Fibroblast of lung (primary cell): ENCODE results near the gene BMP8A. TPM values are rescaled to one million over a fixed set of nuclear protein-coding genes. Genes with fewer than 3 reads are reported as not detected.
A peak's percentile ranks its signal among the peaks of the same experiment; 100 is the strongest.
"Not testable (repeated sequence)": the region's sequence is repeated elsewhere in the genome, so short reads cannot be mapped to it uniquely, and the experiment has no call there.

ENCODE experiments used
- DNase-seq, 2 donors: peaks; one replicate each; pipeline versions ENCODE4 v3.0.0 to v3.0.0-alpha.2; 2010; ENCODE audit warnings: low read depth in 2 of 2
- H2AFZ ChIP-seq: 2 replicates; pipeline ENCODE4 v1.5.1; 2012; ENCODE audit warnings: low read length, control low read depth, inconsistent platforms
- H3K27ac ChIP-seq: 2 replicates; pipeline ENCODE4 v1.5.1; 2011; ENCODE audit warnings: low read length, control low read depth; ENCODE audit not compliant: insufficient read depth
- H3K27me3 ChIP-seq: 2 replicates; pipeline ENCODE4 v1.5.1; 2011; ENCODE audit warnings: mild to moderate bottlenecking, low read length; ENCODE audit not compliant: control insufficient read depth, insufficient read depth
- H3K36me3 ChIP-seq: 2 replicates; pipeline ENCODE4 v1.5.1; 2011; ENCODE audit warnings: low read length; ENCODE audit not compliant: control insufficient read depth, insufficient read depth
- H3K4me1 ChIP-seq: 2 replicates; pipeline ENCODE4 v1.5.1; 2011; ENCODE audit warnings: low read length; ENCODE audit not compliant: control insufficient read depth, insufficient read depth; ENCODE audit errors: extremely low read depth
- H3K4me2 ChIP-seq: 2 replicates; pipeline ENCODE4 v1.5.1; 2011; ENCODE audit warnings: low read length, control low read depth; ENCODE audit not compliant: insufficient read depth; ENCODE audit errors: extremely low read depth
- H3K4me3 ChIP-seq, 4 experiments: fragments of 200-600 bp in 1 of 4; sonication (generic) in 1 of 4; replicated peaks in 1 of 4; 2 replicates each; pipeline ENCODE4 v1.5.1; 2011 to 2016; ENCODE audit warnings: low read length in 4 of 4, low read depth in 3 of 4, mild to moderate bottlenecking in 3 of 4, control low read depth in 2 of 4, inconsistent platforms in 1 of 4, mixed read lengths in 1 of 4; ENCODE audit not compliant: insufficient read depth in 1 of 4; ENCODE audit errors: control extremely low read depth in 1 of 4
- H3K79me2 ChIP-seq: 2 replicates; pipeline ENCODE4 v1.5.1; 2012; ENCODE audit warnings: mild to moderate bottlenecking, low read length, inconsistent platforms; ENCODE audit not compliant: control insufficient read depth, insufficient read depth
- H3K9ac ChIP-seq: 2 replicates; pipeline ENCODE4 v1.5.1; 2011; ENCODE audit warnings: mild to moderate bottlenecking, low read length, control low read depth; ENCODE audit not compliant: insufficient read depth
- H3K9me3 ChIP-seq: 2 replicates; pipeline ENCODE4 v1.5.1; 2012; ENCODE audit warnings: low read depth, low read length; ENCODE audit not compliant: control insufficient read depth, insufficient read depth
- H4K20me1 ChIP-seq: 2 replicates; pipeline ENCODE4 v1.5.1; 2011; ENCODE audit warnings: low read length; ENCODE audit not compliant: control insufficient read depth, insufficient read depth; ENCODE audit errors: extremely low read depth
- CTCF ChIP-seq, 2 donors: IDR thresholded peaks in 1 of 2; conservative IDR thresholded peaks in 1 of 2; 1 replicate in 1 of 2; 2 replicates in 1 of 2; pipeline ENCODE4 v1.5.1; 2011 to 2012; ENCODE audit warnings: low read length in 2 of 2, control low read depth in 1 of 2, inconsistent platforms in 1 of 2, low read depth in 1 of 2, mild to moderate bottlenecking in 1 of 2
- EZH2 ChIP-seq: IDR thresholded peaks from 2 replicates; pipeline ENCODE4 v1.5.1; 2012; ENCODE audit warnings: low read length, control low read depth, mild to moderate bottlenecking; ENCODE audit errors: missing control alignments
- polyA plus RNA-seq, 2 donors: library from polyadenylated mRNA; depleted of rRNA in 1 of 2; stranded (reverse) in 1 of 2; unstranded in 1 of 2; fragments of >200 nt; gene quantifications; 2 replicates each; pipeline ENCODE4 v1.2.1, GENCODE V29; 2011 to 2012; ENCODE audit warnings: missing spikeins in 1 of 2
- total RNA-seq: library from RNA; depleted of rRNA; stranded (reverse); fragments of >200 nt; gene quantifications from 2 replicates; pipeline ENCODE4 v1.2.1, GENCODE V29; 2014

Gene BMP8A
- total and polyA plus RNA-seq, 2 donors (not counting 1 experiment from before 2014, with no cell fraction given) = 0.33 to 0.41 TPM

DNA sequence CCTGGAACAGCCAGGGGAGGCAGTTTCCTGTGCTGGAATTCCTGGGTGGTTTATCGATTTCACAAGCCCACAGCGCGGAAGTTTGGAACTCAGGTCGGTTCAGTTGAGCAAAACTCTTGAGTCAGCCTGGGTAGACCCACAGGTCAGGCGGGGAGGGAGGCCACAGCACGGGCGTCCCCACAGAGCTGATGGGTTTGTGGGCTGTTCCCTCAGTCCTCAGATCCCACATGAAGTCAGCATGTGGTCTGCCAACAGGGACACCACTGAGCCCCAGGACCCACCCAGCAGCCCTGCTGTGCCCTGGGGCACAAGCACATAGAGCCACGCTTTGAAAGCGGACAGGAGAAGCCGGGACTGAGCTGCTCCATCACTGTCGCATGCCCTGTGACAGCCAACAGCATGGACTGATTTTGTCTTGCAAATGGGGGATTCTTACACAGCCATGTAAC lies 17.4 kb downstream of the BMP8A start:
- DNase-seq = peak; percentile 47 to 56
- no peaks in the 10 kb centered on the region for H3K36me3 ChIP-seq
- peak overlapping the region; percentile 16 for H3K27ac ChIP-seq
- H3K4me3 ChIP-seq = no peak overlapping the region
- no peaks in the 10 kb centered on the region for H4K20me1 ChIP-seq
- H3K9ac ChIP-seq = no peak overlapping the region
- no peaks in the 10 kb centered on the region for H3K79me2 ChIP-seq
- no peaks in the 10 kb centered on the region for H3K9me3 ChIP-seq
- H3K4me2 ChIP-seq = no peak overlapping the region
- H3K4me1 ChIP-seq = peaks cover 3% of the 10 kb centered on the region
- TF ChIP-seq CTCF (conservative IDR thresholded peaks at IDR 0.05 in 1 of 2, IDR thresholded peaks at IDR 0.05 in 1 of 2; ENCODE audit: low read depth in 1 of 2, low read length in 2 of 2) (no peak), EZH2 (no peak)
- H2AFZ ChIP-seq = peak overlapping the region; percentile 46
- H3K27me3 ChIP-seq = no peaks in the 10 kb centered on the region

DNA sequence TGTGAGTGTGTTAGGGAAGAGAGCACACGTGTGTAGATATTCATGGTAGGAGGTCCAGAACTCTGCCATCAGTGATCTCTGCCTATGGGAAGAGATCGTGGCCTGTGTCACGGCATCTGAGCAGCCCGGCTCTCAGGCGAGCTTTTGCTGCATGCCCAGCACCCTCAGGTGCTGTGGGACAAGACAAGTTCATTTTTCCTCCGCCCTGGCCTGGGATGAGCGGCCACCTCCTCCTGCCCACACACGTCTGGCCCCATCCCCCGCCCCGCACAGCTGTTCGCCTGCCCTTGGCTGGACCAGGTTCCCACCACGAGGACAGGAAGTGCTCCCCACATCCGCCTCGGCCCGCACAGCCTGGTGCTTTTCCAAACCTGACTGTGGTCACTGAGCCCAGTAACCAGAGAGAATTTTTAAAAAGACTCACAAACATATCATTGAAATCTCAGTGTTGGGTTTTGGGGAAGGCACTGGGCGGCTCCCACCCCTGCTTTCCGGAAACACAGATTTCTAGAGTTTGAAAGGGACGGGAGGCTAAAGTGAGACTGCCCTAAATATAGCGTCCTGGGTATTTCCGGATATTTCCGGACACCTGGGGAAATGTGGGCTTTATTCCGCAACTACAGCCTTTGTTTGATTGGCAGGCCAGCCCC lies 18.0 kb downstream of the BMP8A start:
- Histone ChIP-seq H3K4me1 (peaks cover 3% of the 10 kb centered on the region), H4K20me1 (no peaks in the 10 kb centered on the region), H2AFZ (peak overlapping the region; percentile 46), H3K79me2 (no peaks in the 10 kb centered on the region), H3K4me2 (no peak overlapping the region), H3K36me3 (no peaks in the 10 kb centered on the region), H3K9me3 (no peaks in the 10 kb centered on the region), H3K4me3 (no peak overlapping the region), H3K9ac (no peak overlapping the region), H3K27me3 (no peaks in the 10 kb centered on the region), H3K27ac (peak overlapping the region; percentile 16)
- peak; percentile 31 to 62 for DNase-seq
- TF ChIP-seq EZH2 (no peak), CTCF (conservative IDR thresholded peaks at IDR 0.05 in 1 of 2, IDR thresholded peaks at IDR 0.05 in 1 of 2; ENCODE audit: low read depth in 1 of 2, low read length in 2 of 2) (no peak)

GRCh38 chr1:39510570-39511186 lies 19.2 kb downstream of the BMP8A start:
- H3K9ac ChIP-seq, H3K79me2 ChIP-seq, H3K27ac ChIP-seq, H3K9me3 ChIP-seq, H2AFZ ChIP-seq, DNase-seq, H3K36me3 ChIP-seq, H3K4me2 ChIP-seq, H4K20me1 ChIP-seq, H3K4me3 ChIP-seq, H3K27me3 ChIP-seq, H3K4me1 ChIP-seq: not testable (repeated sequence)

DNA sequence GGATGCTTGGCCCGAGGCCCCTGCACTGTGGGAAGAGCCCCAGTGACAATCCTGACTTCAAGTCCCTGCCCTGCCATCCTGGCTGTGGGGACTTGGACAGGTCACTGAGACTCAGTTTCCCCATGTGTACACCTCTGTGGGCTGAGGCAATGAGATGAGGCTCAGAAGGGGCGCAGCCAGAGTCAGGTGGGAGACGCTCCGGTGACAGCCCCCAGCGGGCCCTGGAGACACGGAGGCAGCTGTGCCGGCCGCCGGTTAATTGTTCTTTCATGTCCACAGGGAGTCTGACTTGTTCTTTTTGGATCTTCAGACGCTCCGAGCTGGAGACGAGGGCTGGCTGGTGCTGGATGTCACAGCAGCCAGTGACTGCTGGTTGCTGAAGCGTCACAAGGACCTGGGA lies 20.0 kb downstream of the BMP8A start:
- not testable (repeated sequence) for H3K27ac ChIP-seq, H3K36me3 ChIP-seq, H2AFZ ChIP-seq, H3K4me3 ChIP-seq, DNase-seq, H3K27me3 ChIP-seq, H4K20me1 ChIP-seq, H3K9me3 ChIP-seq, H3K4me2 ChIP-seq, H3K9ac ChIP-seq, H3K4me1 ChIP-seq, H3K79me2 ChIP-seq

- not testable (repeated sequence) for H3K4me1 ChIP-seq, H3K79me2 ChIP-seq, H2AFZ ChIP-seq, H3K4me2 ChIP-seq, H3K9me3 ChIP-seq, H4K20me1 ChIP-seq, H3K4me3 ChIP-seq, H3K9ac ChIP-seq, H3K27ac ChIP-seq, H3K36me3 ChIP-seq, DNase-seq, H3K27me3 ChIP-seq
Measured at GRCh38 chr1:39512234-39512847, 20.9 kb downstream of the BMP8A start.
